NCI-H345 treated with DMSO at 0.1 percent for 48 hours (cell line): ENCODE measurements around the gene CUX1.
"Not testable (repeated sequence)": the region's sequence is repeated elsewhere in the genome, so short reads cannot be mapped to it uniquely, and the experiment has no call there.

Experiments
- DNase-seq: peaks from one replicate; lab custom pipeline; 2025; ENCODE audit not compliant: unreplicated experiment; lab: John Stamatoyannopoulos, UW

CUX1 gene

GRCh38 chr7:102175423-102176170 is 358.2 kb downstream of the CUX1 start:
- no peak for DNase-seq

DNA sequence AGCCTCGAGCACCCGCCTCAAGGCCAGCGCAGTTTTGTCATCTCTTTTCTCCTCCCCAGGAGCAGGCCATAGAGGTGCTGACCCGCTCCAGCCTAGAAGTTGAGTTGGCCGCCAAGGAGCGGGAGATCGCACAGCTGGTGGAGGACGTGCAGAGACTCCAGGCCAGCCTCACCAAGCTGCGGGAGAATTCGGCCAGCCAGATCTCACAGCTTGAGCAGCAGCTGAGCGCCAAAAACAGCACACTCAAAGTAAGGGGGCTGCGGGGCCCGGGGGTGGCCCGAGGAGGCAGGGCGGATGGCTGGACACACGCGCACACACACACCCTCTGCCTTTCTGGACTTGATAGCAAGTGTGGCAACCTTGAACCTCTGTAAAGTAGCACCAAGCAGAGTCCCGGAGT is 361.0 kb downstream of the CUX1 start:
- DNase-seq, result no peak

DNA sequence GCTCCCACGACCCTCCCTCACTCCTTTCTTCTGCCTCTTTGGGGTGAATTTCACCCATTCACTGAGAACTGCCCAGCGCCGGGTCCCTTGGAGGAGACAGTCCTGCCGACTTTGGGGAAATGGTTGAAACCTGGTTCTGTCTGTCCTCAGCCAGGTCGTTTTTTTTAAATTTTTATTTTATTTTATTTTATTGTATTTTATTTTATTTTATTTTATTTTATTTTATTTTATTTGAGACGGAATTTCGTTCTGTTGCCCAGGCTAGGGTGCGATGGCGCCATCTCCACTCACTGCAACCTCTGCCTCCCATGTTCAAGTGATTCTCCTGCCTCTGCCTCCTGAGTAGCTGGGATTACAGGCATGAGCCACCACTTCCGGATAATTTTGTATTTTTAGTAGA is 363.3 kb downstream of the CUX1 start:
- DNase-seq, result no peak

GRCh38 chr7:102181517-102181916 is 364.1 kb downstream of the CUX1 start:
- no peak for DNase-seq

GRCh38 chr7:102182016-102182415 is 364.6 kb downstream of the CUX1 start:
- no peak for DNase-seq

DNA sequence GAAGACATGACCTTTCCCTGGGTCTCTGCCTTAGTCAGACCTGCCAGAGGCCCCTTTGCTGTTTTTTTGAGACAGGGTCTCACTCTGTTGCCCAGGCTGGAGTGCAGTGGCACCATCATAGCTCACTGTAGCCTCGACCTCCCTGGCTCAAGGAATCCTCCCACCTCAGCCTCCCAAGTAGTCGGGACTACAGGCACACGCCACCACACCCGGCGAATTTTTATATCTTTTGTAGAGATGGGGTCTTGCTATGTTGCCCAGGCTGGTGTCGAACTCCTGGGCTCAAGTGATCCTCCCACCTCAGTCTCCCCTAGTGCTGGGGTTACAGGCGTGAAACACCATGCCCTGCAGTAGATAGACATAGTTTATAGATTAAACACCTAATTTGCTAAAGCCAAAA is 366.4 kb downstream of the CUX1 start:
- not testable (repeated sequence) for DNase-seq

- DNase-seq, result no peak
Observed at GRCh38 chr7:102184303-102184702, 366.9 kb downstream of the CUX1 start.

- no peak for DNase-seq
Observed at GRCh38 chr7:102185796-102186195, 368.4 kb downstream of the CUX1 start.

DNA sequence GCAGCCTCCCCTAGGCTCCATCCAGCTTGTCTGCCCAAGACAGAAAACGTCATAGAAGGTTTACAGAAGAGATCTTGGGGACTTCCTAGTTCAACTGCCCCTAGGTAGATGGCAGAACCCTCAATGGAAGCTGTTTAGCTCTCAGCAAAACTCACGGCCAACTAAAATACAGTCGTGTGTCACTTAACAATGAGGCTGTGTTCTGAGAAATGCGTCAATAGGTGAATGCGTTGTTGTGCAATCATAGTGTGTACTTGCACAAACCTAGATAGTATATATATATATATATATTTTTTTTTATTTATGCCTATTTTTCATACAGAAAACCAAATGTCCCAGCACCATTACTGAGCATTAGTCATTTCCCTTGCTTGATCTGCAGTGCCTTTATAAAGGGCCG is 368.9 kb downstream of the CUX1 start:
- DNase-seq, result no peak

- no peak for DNase-seq
Observed at GRCh38 chr7:102188746-102189145, 371.3 kb downstream of the CUX1 start.

DNA sequence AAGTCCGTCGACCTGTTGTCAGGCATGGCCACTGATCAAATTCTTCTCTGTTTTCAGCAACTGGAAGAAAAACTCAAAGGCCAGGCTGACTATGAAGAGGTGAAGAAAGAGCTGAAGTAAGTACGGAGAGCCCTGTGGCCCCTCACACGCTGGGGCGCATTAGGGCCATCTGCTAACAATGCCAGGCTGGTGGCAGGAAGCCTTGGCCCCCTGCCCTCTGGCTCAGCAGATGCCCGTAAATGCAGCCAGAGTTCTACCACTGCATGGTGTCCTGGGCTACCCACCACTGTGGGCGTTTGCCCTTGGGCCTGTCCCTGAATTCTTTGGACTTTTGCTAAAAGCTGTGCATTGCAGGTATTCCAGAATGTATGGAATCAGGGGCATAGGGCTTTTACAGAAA is 372.3 kb downstream of the CUX1 start:
- DNase-seq, result no peak

DNA sequence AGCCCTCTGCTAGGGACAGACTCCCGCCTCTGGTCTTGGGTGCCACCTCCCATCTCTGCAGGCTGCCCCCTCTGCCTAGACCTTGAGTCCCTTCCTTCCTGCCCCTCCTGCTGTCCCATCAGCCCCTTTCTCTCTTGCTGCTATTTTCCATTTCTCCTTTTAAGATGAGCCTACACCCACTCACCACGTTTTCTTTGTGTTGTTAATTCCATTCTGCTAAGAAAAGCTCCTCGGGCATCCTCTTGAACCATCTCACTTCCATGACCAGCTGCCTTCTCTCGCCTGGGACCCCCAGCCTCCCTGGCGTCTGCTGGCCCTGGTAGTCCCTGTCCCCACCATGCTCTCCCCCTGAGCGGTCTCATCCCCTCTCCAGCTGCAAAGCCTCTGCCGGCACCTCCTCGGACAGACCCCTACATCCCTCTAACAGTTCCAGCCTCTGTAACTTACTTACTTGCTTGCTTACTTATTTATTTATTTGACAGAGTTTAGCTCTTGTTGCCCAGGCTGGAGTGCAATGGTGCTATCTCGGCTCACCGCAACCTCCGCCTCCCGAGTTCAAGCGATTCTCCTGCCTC is 373.4 kb downstream of the CUX1 start:
- no peak for DNase-seq

DNA sequence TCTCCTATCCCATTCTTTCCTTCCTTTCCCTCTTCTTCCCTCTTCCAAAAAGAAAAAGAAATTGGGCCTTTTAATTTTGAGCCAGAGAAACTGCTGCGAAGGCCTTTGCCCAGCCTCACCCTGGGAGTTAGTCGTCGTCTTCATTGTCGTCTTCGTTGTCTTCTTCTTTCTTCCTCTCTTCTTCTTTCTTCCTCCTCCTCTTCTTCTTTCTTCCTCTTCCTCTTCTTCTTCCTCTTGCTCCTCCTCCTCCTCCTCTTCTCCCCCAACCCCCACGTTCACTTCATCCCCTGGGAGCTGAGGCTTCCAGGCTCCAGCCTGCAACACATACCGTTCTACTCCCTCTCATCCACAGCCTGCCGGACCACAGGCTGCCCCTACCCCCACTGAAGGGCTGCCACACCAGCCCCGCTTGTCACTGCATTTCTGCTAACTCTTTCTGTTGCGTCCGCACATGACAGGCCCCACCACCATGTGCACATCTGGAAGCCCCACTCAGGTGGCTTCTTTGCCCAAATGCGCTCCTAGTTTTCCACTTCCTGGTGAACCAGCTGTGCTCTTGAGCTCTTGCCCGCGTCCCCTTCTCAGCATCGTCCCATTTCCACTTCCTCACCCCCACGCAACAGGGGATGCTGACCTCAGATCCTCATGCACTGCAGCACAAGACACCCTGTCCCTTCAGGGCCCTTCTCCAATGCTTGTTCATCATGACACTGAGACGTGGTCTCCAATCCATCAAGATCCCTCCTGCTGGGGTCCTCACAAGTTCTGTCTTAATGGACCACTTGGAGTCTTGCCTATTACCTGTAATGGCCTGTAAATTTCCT is 374.3 kb downstream of the CUX1 start:
- DNase-seq, result no peak

DNA sequence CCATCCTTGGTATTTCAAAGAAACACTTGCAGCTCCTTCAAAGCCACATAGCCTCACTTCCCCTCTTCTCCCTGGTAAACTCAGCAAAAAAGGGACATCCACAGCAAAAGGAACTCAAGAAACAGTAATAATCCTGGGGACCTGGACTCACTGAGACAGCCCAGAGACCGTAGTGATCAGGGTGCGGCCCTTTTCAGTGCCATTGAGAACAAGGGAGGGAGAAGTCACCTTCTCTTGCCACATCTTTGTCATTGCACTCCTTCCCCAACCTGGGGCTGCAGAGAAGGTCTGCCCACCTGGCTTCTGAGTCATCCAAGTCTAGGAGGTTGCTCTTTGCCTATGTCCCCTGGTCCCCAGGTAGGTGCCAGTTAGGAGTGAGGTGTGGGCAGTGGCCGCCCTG is 375.4 kb downstream of the CUX1 start:
- no peak for DNase-seq

DNA sequence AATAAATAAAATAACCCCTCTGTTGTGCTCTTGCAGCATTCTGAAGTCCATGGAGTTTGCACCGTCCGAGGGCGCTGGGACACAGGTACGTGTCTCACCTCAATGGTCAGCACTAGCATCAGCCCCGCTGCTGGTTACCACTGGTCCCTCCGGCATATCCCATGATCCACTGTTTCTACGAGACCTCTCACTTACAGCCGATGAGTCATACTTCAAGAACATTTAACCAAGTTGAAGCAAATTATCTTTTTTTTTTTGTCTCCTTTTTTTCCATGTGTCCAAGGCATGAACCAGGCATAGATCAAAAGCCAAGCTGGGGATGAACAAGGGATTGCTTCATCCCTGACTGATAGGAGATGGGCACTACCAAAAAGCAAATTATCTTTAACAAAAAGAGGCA is 376.4 kb downstream of the CUX1 start:
- DNase-seq, result no peak

GRCh38 chr7:102195361-102195760 is 377.9 kb downstream of the CUX1 start:
- no peak for DNase-seq

GRCh38 chr7:102196028-102196427 is 378.6 kb downstream of the CUX1 start:
- no peak for DNase-seq

DNA sequence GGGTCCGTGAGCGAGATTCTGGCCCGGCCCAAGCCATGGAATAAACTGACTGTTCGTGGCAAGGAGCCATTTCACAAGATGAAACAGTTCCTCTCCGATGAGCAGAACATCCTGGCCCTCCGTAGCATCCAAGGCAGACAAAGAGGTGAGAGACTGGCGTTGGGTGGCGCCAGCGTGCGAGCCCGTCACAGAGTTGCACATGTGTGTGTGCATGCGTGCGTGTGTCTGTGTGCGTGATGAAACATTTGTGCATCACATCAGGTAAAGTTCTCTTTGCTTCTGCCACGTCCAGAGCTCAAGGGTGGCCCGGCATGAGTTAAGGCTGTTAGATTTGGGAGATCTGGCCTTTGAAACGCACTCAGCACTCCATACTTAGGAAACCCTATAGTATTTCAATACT is 379.7 kb downstream of the CUX1 start:
- DNase-seq, result no peak

DNA sequence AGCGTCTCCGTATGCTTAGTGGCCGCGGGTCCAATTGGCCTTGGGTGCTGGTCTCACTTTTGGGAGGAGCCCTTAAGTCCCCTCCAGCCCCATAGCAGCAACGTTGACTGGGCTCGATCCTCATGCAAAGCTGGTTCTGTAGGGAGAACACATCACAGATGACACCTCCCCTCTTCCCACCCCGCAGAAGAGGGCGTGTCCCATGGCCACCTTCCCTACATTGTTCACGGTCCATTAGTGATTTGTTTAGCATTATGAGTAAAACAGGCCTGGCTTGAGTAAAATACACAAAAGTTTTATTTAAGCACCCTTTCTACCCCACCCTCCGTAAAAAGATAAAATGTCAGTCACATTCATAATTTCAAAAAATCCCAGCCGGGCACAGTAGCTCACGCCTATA is 380.2 kb downstream of the CUX1 start:
- no peak for DNase-seq

DNA sequence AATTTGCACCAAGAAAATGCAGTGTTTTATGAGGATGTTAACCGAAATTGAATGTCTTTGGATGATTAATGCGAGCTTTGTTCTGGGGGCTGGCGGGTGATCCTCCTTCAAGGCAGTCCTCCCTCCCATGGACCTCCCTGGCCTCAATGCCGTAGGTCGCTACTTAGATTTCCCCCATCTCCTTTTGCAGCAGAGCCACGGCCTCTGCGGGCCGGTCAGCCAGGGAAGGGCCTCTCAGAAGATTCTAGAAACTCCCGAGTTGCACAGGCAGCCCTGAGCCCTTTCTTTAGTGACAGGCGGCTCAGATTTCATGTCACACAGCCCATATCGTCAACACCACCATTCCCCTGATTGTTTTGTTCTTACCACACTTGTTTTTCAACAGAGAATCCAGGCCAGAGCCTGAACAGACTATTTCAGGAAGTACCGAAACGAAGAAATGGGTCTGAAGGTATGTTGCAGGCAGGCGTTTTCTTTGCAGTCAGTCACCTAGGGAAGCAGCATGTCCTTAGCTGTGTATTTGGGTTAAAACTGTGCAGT is 381.1 kb downstream of the CUX1 start:
- no peak for DNase-seq

DNA sequence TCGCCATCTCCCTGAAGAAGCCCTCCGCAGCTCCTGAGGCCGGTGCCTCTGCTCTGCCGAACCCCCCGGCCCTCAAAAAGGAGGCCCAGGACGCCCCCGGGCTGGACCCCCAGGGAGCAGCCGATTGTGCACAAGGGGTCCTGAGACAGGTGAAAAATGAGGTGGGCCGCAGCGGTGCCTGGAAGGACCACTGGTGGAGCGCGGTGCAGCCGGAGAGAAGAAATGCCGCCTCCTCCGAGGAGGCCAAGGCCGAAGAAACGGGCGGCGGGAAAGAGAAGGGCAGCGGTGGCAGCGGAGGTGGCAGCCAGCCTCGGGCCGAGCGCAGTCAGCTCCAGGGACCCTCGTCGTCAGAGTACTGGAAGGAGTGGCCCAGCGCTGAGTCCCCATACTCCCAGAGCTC is 384.1 kb downstream of the CUX1 start:
- no peak for DNase-seq

GRCh38 chr7:102202556-102202955 is 385.1 kb downstream of the CUX1 start:
- DNase-seq, result no peak
